Tibial artery (tissue), 4 donors: Measurements from ENCODE around the gene PPIL3.

Experiments used
- DNase-seq, 2 donors: peaks; one replicate each; pipeline ENCODE4 v3.0.0-alpha.2; 2019
- H3K27ac ChIP-seq, 2 donors: fragments of 200-600 bp; sonication (generic) in 1 of 2; 1 replicate in 1 of 2; 2 replicates in 1 of 2; pipeline ENCODE4 v1.5.1; 2018 to 2019; ENCODE audit warnings: mild to moderate bottlenecking in 1 of 2
- H3K27me3 ChIP-seq, 2 donors: fragments of 200-600 bp; sonication (generic) in 1 of 2; one replicate each; pipeline versions ENCODE4 v1.5.1 to v1.6.0; 2016 to 2019
- H3K36me3 ChIP-seq, 3 donors: fragments of 200-600 bp; sonication (generic) in 2 of 3; one replicate each; pipeline ENCODE4 v1.5.1; 2016 to 2019; ENCODE audit warnings: mild to moderate bottlenecking in 2 of 3
- H3K4me1 ChIP-seq, 4 donors: fragments of 200-600 bp; sonication (generic) in 2 of 4; 1 replicate in 3 of 4; 2 replicates in 1 of 4; pipeline ENCODE4 v1.5.1; 2016 to 2019
- H3K4me3 ChIP-seq, 2 donors: fragments of 200-600 bp; sonication (generic) in 1 of 2; 1 replicate in 1 of 2; 2 replicates in 1 of 2; pipeline ENCODE4 v1.5.1; 2018 to 2019; ENCODE audit warnings: mild to moderate bottlenecking in 2 of 2
- H3K9me3 ChIP-seq, 3 donors: fragments of 200-600 bp; sonication (generic) in 1 of 3; one replicate each; pipeline ENCODE4 v1.5.1; 2016 to 2019
- CTCF ChIP-seq, 2 experiments: fragments of 200-600 bp in 1 of 2; fragments of 450-650 bp in 1 of 2; IDR thresholded peaks; one replicate each; pipeline ENCODE4 v1.5.1; 2017 to 2019; ENCODE audit warnings: antibody characterized with exemption in 2 of 2, mild to moderate bottlenecking in 1 of 2, moderate library complexity in 1 of 2
- intact Hi-C: fragments of 100-400 bp; cut with DNase I; formaldehyde crosslinking; loops from one replicate; pipeline ENCODE4 v1.15.0; 2023; ENCODE audit warnings: low total_unique reads

PPIL3 gene

GRCh38 chr2:200878289-200878880, 10.5 kb downstream of the PPIL3 start:
- H3K36me3 ChIP-seq = peaks cover 46 to 96% (median 68%) of the 10 kb centered on the region in 3 donors
- no peak for DNase-seq
- H3K4me1 ChIP-seq = no peaks in the 10 kb centered on the region
- intact Hi-C loops = no loop called here
- H3K9me3 ChIP-seq = no peaks in the 10 kb centered on the region
- H3K4me3 ChIP-seq = no peak overlapping the region
- no peaks in the 10 kb centered on the region for H3K27me3 ChIP-seq
- TF ChIP-seq CTCF (IDR thresholded peaks at IDR 0.05) = no peak
- no peak overlapping the region for H3K27ac ChIP-seq

DNA sequence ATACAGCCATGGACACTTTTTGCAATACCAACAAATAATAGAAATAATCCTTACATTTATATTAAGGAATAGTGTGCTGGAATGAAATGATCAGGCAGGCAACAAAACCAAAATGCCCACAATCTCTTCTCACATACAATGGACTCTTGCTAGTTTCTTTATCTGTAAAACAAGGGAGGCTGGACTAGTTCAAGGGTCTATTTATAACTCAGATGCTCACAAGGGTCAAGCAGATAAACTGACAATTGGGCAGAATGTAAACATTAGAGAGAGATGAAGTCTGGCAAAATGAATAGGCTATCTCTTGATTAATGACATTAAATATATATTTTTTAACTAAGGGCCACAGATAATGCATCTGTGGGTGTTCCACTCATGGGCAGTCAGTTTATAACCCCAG, 11.4 kb downstream of the PPIL3 start:
- H3K4me1 ChIP-seq = no peaks in the 10 kb centered on the region
- H3K36me3 ChIP-seq = peaks cover 46 to 96% (median 62%) of the 10 kb centered on the region in 3 donors

GRCh38 chr2:200873560-200873959, 15.3 kb downstream of the PPIL3 start:
- intact Hi-C loops = no loop called here
- H3K4me1 ChIP-seq = no peaks in the 10 kb centered on the region
- H3K9me3 ChIP-seq = no peaks in the 10 kb centered on the region
- H3K4me3 ChIP-seq = no peak overlapping the region
- no peak overlapping the region for H3K27ac ChIP-seq
- H3K36me3 ChIP-seq = peaks cover 30 to 78% (median 33%) of the 10 kb centered on the region in 3 donors
- no peak for DNase-seq
- no peaks in the 10 kb centered on the region for H3K27me3 ChIP-seq
- no peak for TF ChIP-seq CTCF (IDR thresholded peaks at IDR 0.05)

More for the DNA sequence above, 11.4 kb downstream of the PPIL3 start:
- TF ChIP-seq CTCF (IDR thresholded peaks at IDR 0.05) = no peak
- Histone ChIP-seq H3K4me3 (no peak overlapping the region), H3K27ac (no peak overlapping the region), H3K27me3 (no peaks in the 10 kb centered on the region), H3K9me3 (no peaks in the 10 kb centered on the region)
- no peak for DNase-seq
- intact Hi-C loops = no loop called here

- no peak for DNase-seq
- no peaks in the 10 kb centered on the region for H3K9me3 ChIP-seq
- TF ChIP-seq CTCF (IDR thresholded peaks at IDR 0.05) = no peak
- H3K36me3 ChIP-seq = peaks cover 17 to 56% (median 20%) of the 10 kb centered on the region in 3 donors
- no peak overlapping the region for H3K27ac ChIP-seq
- no peak overlapping the region for H3K4me3 ChIP-seq
- peaks cover 0 to 12% (median 3%) of the 10 kb centered on the region in 4 donors for H3K4me1 ChIP-seq
- intact Hi-C loops = no loop called here
- no peaks in the 10 kb centered on the region for H3K27me3 ChIP-seq
Observed at GRCh38 chr2:200871151-200871550, 17.7 kb downstream of the PPIL3 start.

DNA sequence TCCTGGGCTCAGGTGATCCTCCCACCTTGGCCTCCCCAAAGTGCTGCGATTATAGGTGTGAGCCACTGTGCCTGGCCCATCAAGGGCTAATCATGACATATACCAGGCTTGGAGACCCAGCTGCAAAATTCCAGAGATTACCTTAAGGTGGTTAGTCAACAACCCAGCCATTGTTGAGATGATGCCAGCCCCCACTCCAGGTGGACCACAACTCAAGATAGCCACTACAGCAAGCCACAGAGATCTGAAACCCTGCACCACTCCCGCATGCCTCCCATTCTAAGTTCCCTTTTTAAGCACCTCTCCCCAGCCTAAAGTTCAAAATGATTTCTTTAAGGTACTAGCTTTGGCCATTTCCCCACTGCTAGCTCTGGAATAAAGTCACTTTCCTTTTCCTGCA, 19.9 kb downstream of the PPIL3 start:
- DNase-seq = no peak
- H3K27me3 ChIP-seq = no peaks in the 10 kb centered on the region
- no peak overlapping the region for H3K27ac ChIP-seq
- no peak for TF ChIP-seq CTCF (IDR thresholded peaks at IDR 0.05)
- peaks cover 0 to 20% (median 8%) of the 10 kb centered on the region in 4 donors for H3K4me1 ChIP-seq
- H3K4me3 ChIP-seq = no peak overlapping the region
- peaks cover 5 to 36% (median 8%) of the 10 kb centered on the region in 3 donors for H3K36me3 ChIP-seq
- no peaks in the 10 kb centered on the region for H3K9me3 ChIP-seq
- intact Hi-C loops = no loop called here
